ENCODE data around the gene ANO6.

GRCh38 chr12:45329702-45330101, 113.8 kb downstream of the ANO6 start:
- TF ChIP-seq CTCF (IDR thresholded peaks at IDR 0.05) (no peak), ZNF671 (CRISPR knock-in tag; IDR thresholded peaks at IDR 0.05) (no peak), CREM (CRISPR knock-in tag; IDR thresholded peaks at IDR 0.05) (no peak)

Measured in WTC11 (cell line).